ES-I3 (cell line): ENCODE data around the gene KDM6B.

Experiments used
- H3K36me3 ChIP-seq: 2 replicates; pipeline ENCODE4 v1.6.1; 2013; ENCODE audit warnings: mild to moderate bottlenecking, low read length, control low read depth, moderate library complexity; ENCODE audit not compliant: insufficient read depth
- H3K4me1 ChIP-seq: 2 replicates; pipeline ENCODE4 v1.6.1; 2013; ENCODE audit warnings: mild to moderate bottlenecking, control low read depth, low read length; ENCODE audit not compliant: insufficient read depth
- H3K9ac ChIP-seq: 2 replicates; pipeline ENCODE4 v1.6.1; 2013; ENCODE audit warnings: low read depth, mild to moderate bottlenecking, low read length, moderate library complexity
- H3K9me3 ChIP-seq: 2 replicates; pipeline ENCODE4 v1.6.1; 2013; ENCODE audit warnings: mild to moderate bottlenecking, low read length, moderate library complexity; ENCODE audit not compliant: control insufficient read depth, insufficient read depth

The KDM6B gene

DNA sequence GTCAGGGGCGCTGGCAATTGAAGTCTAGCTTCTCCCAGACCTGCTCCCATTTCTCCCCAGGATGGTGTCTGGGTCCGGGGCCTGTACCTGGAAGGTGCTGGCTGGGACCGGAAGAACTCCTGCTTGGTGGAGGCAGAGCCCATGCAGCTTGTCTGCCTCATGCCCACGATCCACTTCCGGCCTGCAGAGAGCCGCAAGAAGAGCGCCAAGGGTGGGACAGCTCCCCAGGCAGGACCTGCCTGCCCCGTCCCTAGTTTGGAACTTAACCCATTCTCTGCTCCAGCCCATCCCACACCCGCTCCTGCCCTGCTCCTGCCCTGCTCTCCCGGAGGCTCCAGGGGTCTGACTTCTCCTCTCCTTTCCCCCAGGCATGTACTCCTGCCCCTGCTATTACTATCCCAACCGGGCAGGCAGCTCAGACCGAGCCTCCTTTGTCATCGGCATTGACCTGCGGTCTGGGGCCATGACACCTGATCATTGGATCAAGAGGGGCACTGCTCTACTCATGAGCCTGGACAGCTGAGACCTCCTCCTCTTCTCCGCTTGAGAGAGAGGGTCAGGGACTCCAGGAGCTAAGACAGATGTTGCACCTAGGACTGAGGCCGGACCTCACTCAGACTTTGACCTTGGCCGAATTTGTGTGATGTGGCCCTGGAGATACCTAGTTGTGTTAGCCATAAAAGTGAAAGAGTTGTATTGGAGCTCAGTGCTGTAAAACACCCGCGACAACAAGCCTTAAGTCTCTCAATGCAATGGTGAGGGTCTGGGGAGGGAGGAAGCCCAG lies 814 bp upstream of the KDM6B start:
- no peaks in the 10 kb centered on the region for H3K36me3 ChIP-seq
- H3K9me3 ChIP-seq, result no peaks in the 10 kb centered on the region
- peaks cover 3% of the 10 kb centered on the region; the same call in 1 of the 2 replicates for H3K4me1 ChIP-seq
- H3K9ac ChIP-seq, result peak overlapping the region; percentile 76; the same call in 1 of the 2 replicates

DNA sequence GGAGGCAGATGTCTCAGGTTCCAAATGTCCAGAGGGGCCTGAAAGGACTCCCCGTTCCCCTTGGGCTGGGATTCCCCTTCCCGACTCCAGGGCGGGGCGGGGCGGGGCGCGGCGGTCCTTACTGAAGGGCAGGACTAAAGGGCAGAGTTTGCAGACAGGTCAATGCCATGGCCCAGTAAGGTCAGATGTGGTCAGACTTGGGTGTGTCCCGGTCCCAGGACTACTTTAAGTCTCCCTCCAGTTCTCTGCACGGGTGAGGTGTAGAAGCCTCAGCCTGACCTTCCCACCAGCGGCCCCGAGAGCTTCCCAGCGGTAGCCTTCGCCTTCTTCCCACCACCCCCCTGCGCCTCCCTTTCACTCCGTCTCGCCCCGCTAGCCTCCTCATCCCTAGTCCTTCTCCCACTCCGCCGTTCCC lies 532 bp downstream of the KDM6B start:
- H3K9me3 ChIP-seq, result no peaks in the 10 kb centered on the region
- no peaks in the 10 kb centered on the region for H3K36me3 ChIP-seq
- H3K9ac ChIP-seq, result peak overlapping the region; percentile 76; the same call in 1 of the 2 replicates
- H3K4me1 ChIP-seq, result peaks cover 11% of the 10 kb centered on the region

DNA sequence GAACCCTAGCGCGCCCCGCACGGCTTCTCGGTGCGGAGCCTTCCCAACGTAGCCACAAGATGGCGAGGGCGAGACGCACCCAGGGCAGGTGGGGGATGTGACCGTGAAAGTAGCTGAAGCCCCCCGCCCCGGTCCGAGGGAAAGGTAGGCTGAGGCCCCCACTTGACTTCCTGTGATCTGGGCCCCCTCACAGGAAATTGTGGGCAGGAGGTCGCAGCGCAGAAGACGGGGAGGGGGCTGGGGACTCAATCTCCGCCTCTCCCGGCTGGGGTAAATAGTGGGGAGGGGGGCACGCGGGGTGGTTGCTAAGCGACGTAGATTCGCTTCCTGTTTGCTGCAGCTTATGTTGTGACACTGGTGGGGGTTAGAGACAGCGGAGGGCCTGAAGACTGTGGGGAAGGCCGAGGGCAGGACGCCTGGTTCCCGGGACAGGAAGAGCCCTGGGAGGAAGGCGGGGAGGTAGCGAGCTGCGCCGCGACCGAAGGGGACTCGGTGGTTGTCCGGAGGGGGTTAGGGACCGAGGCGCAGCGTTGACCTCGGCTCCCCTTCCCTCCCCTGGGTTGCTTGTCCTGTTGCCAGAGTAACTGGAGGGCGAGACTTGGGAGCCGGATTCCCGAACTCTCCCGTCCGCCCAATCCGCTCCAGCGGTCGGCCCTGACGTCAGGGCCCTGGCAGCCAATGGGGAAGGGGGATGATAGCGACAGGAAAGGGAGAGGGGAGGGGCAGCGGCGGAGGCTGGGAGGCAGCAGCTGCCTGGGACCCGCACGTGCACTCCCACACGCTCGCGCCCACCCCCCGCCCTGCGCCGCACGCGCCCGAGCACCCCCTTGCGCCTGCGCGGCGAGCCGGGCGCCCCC lies 1.2 kb downstream of the KDM6B start:
- Histone ChIP-seq H3K4me1 (peaks cover 11% of the 10 kb centered on the region), H3K9me3 (no peaks in the 10 kb centered on the region), H3K9ac (peak overlapping the region; percentile 82; the same call in 1 of the 2 replicates), H3K36me3 (no peaks in the 10 kb centered on the region)

DNA sequence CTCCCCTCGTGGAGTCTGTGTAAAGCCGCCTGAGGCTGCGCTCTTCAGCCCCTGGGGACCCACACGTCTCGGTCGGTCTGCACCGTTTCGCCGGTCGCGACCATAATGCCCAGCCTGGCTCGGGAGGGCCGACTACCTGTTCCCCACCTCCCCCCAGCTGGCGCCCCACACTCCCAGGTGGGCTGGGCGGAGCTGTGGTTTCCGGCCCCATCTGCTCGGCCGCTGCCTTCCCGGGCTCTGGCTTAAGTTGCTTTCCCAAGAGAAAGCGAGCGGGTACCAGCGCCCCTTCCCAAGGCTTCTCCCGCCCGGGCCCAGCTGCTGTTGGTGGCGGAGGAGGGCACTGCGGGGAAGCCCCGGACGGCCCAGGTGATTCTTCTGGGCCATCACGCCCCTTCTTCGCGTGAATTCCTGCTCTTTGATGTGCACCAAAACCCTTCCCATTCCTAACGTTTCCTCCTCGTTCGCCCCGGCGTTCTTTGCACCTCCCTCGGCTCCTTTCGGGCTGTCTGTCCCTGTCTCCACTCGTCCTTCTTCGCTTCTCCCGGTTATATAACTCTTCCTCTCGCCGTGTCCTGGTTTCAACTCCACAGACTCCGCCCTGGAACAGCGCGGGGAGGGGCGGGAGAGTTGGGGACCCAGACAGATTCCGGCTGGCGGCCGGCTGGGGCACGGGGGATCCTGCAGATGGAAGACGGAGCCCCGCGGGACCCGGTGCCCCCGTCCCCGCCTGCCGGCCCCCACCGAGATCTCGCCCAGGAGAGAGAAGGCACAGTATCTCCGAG lies 2.0 kb downstream of the KDM6B start:
- Histone ChIP-seq H3K4me1 (peaks cover 11% of the 10 kb centered on the region), H3K9ac (peak overlapping the region; percentile 82)

DNA sequence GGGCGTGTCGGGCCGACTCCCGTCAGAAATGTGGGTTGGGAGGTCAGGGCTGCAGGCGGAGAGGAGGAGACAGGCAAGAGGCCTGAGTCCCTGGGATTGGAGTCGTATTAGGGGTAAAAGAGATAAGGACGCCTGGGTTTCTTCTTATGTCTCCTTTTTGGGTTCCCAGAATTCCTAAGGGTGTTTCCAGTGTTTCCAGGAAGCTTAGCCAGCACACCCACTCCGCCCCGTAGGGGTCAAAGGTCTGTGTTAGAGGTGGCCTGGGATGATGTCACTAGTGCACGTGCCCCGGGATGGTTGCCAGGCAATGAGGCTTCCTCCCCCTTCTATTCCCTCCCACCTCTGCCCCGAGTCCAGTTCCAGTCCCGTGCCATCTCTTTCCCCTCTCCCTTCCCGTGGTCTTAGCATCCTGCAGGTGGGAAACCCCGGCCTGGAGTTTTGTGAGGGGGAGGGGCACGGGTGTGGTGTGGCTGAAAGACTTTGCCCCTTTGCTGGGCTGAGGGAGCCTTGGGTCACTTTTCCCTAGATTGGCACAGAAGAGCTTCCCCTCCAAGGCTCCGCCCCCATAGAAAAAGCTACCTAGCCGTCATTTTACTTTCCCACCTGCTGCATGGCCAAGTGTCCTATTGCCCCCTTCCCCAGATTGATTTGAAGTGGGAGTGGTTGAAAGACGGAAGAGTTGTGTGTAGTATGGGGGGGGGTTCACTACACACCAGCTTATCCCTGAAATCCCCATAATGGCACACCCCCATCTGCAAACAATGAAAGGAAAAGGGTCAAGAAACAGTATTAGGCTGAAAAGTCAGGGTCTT lies 2.8 kb downstream of the KDM6B start:
- Histone ChIP-seq H3K9me3 (no peaks in the 10 kb centered on the region), H3K9ac (peak overlapping the region; percentile 82; the same call in 1 of the 2 replicates), H3K4me1 (peaks cover 11% of the 10 kb centered on the region), H3K36me3 (no peaks in the 10 kb centered on the region)

More for the DNA sequence above, 2.0 kb downstream of the KDM6B start:
- H3K36me3 ChIP-seq, result no peaks in the 10 kb centered on the region
- no peaks in the 10 kb centered on the region for H3K9me3 ChIP-seq

DNA sequence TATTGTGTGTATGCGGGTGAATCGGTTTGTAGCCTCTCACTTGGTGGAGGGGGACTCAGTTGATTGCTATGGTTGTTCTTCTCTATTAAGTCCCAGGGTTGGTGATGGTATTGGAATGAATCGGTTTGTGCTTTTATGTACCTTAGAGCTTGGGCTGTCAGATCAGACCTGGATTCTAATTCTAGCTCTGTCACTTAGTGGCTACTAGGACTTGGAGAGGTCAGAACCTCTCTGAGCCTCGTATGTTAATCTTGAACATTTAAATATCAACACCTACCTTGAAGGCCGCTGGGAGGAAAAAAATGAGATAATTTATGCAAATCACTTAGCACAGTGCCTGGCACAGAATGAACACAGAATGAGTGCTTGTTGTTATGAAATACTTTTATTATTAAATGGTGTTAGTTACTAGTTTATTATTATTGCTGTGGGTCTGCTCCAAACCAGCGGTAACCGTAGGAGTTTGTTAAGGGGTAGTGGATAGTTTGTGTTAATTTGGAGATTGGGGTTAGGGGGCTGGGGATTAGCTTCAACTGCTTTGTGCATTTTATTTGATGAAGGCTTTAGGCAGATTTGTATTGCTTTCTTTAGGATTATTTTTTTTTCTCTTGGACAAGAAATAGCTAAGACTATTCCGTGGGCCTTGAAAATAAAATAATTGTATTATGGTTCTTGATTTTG lies 3.5 kb downstream of the KDM6B start:
- H3K9ac ChIP-seq, result peak overlapping the region; percentile 82; the same call in 1 of the 2 replicates
- H3K4me1 ChIP-seq, result peaks cover 11% of the 10 kb centered on the region

DNA sequence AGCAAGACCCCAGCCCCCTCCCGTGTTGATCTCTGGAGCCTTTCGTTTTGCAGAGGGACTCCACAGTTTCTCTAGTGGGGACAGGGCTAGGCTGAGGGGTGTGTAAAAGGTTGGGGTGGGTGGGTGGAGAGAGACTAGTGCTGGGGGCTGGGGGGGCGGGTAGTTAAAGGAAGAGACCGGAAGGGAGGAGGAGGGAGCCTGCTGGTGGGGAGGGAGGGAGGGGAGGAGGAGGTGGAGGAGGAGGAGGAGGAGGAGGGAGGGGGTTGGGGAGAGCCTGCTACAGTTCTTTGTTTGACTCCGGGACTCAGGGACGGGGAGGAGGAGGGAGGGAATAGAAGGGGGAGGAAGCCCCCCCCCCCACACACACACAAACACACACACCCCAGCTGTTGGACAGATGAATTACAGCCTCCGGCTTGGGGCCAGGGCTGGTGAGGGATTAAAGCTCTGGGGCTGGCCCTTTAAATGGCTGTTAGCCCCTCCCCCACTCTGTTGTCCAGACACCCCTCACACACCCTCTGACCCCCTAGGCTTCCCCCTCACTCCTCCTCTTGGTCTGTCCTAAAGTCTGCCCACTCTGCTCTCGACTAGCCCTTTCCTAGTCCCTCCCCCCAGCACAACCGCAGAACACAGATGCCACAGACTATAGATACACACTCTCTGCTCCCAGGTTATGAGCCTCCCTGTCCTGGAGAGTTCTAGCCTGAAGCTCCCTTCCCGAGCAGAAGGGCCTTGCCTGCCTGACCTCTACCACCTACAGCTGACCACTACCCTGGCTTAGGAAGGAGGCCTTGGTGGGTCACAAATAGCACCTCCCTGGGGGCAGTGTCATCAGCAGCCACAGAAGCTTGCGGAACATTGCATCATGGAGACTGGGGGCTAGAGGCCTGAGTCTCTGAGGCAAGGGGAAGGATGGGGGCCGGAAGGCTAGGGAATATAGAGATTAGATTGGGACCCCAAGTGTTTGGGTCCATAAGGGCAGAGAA lies 4.4 kb downstream of the KDM6B start:
- Histone ChIP-seq H3K36me3 (no peaks in the 10 kb centered on the region), H3K9ac (peak overlapping the region; percentile 82), H3K9me3 (no peaks in the 10 kb centered on the region), H3K4me1 (peaks cover 8% of the 10 kb centered on the region)

More for the DNA sequence above, 3.5 kb downstream of the KDM6B start:
- Histone ChIP-seq H3K36me3 (no peaks in the 10 kb centered on the region), H3K9me3 (no peaks in the 10 kb centered on the region)

DNA sequence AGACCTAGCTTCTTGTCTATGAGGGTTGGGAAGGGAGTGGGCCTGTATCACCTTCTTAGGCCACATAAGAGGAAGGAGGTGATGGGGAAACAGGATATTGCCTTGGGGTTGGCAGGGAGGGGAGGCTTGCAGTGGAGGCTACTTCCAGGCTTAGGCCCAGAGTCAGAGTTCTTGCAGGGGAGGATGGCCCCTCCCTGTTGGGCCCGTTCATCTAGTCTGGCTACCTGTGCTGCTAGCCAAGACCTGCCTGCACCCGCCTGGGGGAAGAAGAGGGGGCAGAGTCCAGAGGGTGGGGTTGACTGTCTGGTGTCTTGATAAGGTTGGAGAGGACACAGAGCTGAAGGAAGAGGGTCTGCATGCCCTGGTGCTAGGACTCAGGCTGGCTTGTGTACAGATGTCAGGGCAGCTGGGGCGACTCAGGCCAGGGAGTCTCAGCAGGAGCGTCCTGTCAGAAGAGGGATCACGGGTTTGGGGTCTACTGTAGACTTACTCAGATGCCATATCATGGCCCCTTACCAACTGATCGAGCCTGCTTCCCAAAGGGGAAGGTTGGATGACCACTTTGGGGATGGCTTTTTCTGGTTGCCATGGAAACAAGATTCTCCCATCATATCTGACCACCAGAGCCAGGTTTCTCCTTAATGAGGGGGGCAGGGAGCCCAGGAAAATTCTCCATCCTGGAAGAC lies 5.3 kb downstream of the KDM6B start:
- no peaks in the 10 kb centered on the region for H3K36me3 ChIP-seq
- H3K4me1 ChIP-seq, result peaks cover 8% of the 10 kb centered on the region
- no peak overlapping the region for H3K9ac ChIP-seq
- H3K9me3 ChIP-seq, result no peaks in the 10 kb centered on the region

DNA sequence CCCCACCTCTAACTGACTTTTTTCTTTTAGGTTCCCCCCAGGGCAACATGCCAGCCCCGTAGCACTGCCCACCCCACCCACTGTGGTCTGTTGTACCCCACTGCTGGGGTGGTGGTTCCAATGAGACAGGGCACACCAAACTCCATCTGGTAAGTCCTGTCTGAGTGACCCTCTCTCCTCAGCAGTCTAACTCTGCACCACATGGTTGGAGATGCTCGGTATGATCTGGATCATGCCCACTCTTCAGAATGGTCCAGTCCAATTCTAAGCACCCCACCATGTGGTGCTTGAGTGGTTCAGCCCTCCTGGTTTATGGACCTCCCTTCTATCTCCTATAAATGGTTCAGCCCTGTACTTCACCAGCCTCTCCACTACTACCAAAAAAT lies 5.9 kb downstream of the KDM6B start:
- Histone ChIP-seq H3K9me3 (no peaks in the 10 kb centered on the region), H3K9ac (no peak overlapping the region), H3K36me3 (no peaks in the 10 kb centered on the region), H3K4me1 (peaks cover 8% of the 10 kb centered on the region)

DNA sequence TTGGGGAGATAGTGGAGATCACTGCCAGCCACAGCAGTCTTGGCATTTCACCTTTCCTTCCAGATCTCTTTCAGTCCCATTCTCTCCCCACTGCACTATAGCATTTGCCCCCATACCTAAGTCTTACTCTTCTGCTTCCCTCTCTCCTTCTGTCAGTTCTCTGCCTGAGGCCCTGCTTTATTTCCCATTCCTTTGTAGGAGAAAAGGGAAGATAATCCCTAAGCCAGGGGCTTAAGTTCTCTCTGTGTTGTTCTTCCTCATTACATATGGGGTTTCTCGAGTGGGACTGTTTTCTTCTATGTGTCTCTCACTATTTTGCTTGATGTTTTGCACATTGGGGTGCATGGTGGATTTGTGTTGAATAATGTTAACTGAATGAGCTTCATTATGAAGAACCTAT lies 6.4 kb downstream of the KDM6B start:
- H3K9ac ChIP-seq, result no peak overlapping the region
- H3K36me3 ChIP-seq, result no peaks in the 10 kb centered on the region
- H3K4me1 ChIP-seq, result peaks cover 8% of the 10 kb centered on the region
- H3K9me3 ChIP-seq, result no peaks in the 10 kb centered on the region

DNA sequence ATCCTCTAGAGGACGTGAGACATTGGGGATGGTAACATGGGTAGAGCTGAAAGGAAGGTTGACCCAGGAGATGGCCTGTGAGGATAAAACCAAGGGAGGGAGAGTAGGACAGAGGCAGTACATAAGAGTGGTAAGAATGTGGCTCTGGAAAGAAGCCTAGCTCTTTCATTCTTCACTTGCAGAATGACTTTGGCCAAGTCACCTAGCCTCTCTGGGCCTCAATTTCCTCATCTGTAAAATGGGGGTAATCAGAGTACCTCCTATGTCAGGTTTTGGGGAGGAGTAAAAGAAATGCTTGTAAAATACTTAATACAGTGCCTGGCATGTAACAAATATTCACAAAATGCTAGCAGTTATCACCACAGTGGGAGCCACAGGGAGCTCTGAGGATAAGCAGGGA lies 6.9 kb downstream of the KDM6B start:
- Histone ChIP-seq H3K9ac (peak overlapping the region; percentile 80; the same call in 1 of the 2 replicates), H3K9me3 (no peaks in the 10 kb centered on the region), H3K4me1 (peaks cover 8% of the 10 kb centered on the region), H3K36me3 (no peaks in the 10 kb centered on the region)

DNA sequence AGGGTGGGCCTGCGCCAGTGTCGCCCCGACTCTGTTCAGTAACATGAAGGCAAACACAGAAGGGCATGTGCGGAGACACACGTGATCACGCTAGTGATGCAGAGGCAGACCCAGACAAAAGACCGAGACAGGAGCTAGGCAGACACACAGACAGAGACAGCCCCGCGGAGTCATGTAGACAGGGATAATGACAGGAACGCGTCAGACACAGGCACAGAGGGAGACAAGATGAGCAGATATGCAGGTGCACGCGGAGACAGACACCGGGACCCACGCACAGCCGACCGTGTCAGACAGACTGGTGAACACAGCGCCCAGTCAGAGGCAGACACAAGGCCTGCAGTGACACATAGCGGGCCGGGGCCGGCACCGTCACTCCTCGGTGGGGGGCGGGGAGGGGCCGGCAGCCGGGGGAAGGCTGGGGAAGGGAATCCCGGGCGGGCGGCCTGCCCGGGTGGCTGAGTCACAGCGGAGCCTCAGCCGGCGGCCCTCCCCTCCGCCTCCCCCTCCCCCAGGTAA lies 7.4 kb downstream of the KDM6B start:
- no peaks in the 10 kb centered on the region for H3K9me3 ChIP-seq
- H3K9ac ChIP-seq, result peak overlapping the region; percentile 80; the same call in 1 of the 2 replicates
- peaks cover 8% of the 10 kb centered on the region for H3K4me1 ChIP-seq

More for the DNA sequence above, 7.4 kb downstream of the KDM6B start:
- H3K36me3 ChIP-seq, result no peaks in the 10 kb centered on the region
